Measurements from ENCODE around the gene CUEDC2. TPM values are rescaled to one million over a fixed set of nuclear protein-coding genes. Genes with fewer than 3 reads are reported as not detected.

The CUEDC2 gene
- total RNA-seq, 1 experiment from 2014 or later: 40.2 TPM

- H3K36me3 Mint-ChIP-seq: peaks cover 6% of the 10 kb centered on the region; the same call in 1 of the 2 replicates
- TF ChIP-seq MAX (CRISPR knock-in tag; IDR thresholded peaks at IDR 0.05): no peak
- TF ChIP-seq RELA (CRISPR knock-in tag; IDR thresholded peaks at IDR 0.05; ENCODE audit: borderline replicate concordance): no peak
- TF ChIP-seq ETV6 (CRISPR knock-in tag; IDR thresholded peaks at IDR 0.05): no peak
- TF ChIP-seq ZNF232 (CRISPR knock-in tag; IDR thresholded peaks at IDR 0.05): no peak
- TF ChIP-seq, protein P1, sequence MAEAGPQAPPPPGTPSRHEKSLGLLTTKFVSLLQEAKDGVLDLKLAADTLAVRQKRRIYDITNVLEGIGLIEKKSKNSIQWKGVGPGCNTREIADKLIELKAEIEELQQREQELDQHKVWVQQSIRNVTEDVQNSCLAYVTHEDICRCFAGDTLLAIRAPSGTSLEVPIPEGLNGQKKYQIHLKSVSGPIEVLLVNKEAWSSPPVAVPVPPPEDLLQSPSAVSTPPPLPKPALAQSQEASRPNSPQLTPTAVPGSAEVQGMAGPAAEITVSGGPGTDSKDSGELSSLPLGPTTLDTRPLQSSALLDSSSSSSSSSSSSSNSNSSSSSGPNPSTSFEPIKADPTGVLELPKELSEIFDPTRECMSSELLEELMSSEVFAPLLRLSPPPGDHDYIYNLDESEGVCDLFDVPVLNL (CRISPR knock-in tag; IDR thresholded peaks at IDR 0.05; ENCODE audit: borderline replicate concordance, low read depth): no peak
- no peak for TF ChIP-seq ZNF138 (CRISPR knock-in tag; conservative IDR thresholded peaks at IDR 0.05)
- no peak for TF ChIP-seq ZNF121 (CRISPR knock-in tag; IDR thresholded peaks at IDR 0.05)
- TF ChIP-seq IRF1 (CRISPR knock-in tag; IDR thresholded peaks at IDR 0.05): no peak
- no peak for TF ChIP-seq MYBL2 (CRISPR knock-in tag; IDR thresholded peaks at IDR 0.05)
- TF ChIP-seq ZNF281 (CRISPR knock-in tag; IDR thresholded peaks at IDR 0.05): no peak
- no peak for TF ChIP-seq OVOL2 (CRISPR knock-in tag; IDR thresholded peaks at IDR 0.05; ENCODE audit: borderline replicate concordance)
- TF ChIP-seq TEAD1 (CRISPR knock-in tag; IDR thresholded peaks at IDR 0.05): no peak
- no peak for TF ChIP-seq PRRX2 (CRISPR knock-in tag; IDR thresholded peaks at IDR 0.05)
- TF ChIP-seq EMX1 (CRISPR knock-in tag; IDR thresholded peaks at IDR 0.05): no peak
- no peak for TF ChIP-seq NR1H2 (CRISPR knock-in tag; IDR thresholded peaks at IDR 0.05)
- TF ChIP-seq SMAD3 (CRISPR knock-in tag; IDR thresholded peaks at IDR 0.05; ENCODE audit: borderline replicate concordance): no peak
- no peak for TF ChIP-seq GTF2I (CRISPR knock-in tag; conservative IDR thresholded peaks at IDR 0.05)
- no peak for TF ChIP-seq ESRRA (CRISPR knock-in tag; IDR thresholded peaks at IDR 0.05; ENCODE audit: borderline replicate concordance)
- no peak overlapping the region for H3K4me3 Mint-ChIP-seq
- no peaks in the 10 kb centered on the region for H3K27me3 Mint-ChIP-seq (ENCODE audit: low read depth)
- no peak overlapping the region for H3K27ac Mint-ChIP-seq
- POLR2A ChIA-PET: no interaction called here
- ATAC-seq (no peak), DNase-seq (ENCODE audit: low spot score) (no peak)
- H3K4me1 Mint-ChIP-seq: peaks cover 10% of the 10 kb centered on the region
- CTCF ChIA-PET: interaction anchor here (1.4 kb wide), 1 partner anchor 18 kb away, joined by 3 read pairs; the partner anchor contains the start of gene C10orf95
- no peaks in the 10 kb centered on the region for H3K9me3 Mint-ChIP-seq
These were observed 36.3 kb upstream of the CUEDC2 start for GRCh38 chr10:102468683-102469082.

DNA sequence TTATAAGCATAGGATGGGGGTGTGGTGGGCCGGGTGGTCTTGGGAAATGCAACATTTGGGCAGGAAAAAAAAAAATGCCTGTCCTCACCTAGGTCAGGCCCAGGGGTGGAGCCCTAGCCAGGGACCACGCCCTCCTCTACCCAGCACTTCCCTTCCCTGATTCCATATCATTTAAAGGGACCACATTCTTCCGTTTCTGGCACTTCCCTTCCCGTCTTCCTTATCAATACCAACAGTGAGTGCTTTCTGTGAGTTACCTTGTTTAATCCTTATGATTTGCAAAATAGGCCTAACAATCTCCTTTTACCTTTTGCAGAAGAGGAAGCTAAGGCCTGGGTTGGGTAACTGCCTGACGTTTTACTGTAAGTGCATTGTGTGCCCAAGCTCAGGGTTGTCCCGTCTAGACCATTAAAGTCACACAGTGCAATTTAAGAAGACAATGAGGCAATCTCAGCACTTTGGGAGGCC, 35.6 kb upstream of the CUEDC2 start:
- H3K4me3 Mint-ChIP-seq: no peak overlapping the region
- H3K9me3 Mint-ChIP-seq: no peaks in the 10 kb centered on the region
- no peaks in the 10 kb centered on the region for H3K27me3 Mint-ChIP-seq (ENCODE audit: low read depth)
- TF ChIP-seq, protein P2, sequence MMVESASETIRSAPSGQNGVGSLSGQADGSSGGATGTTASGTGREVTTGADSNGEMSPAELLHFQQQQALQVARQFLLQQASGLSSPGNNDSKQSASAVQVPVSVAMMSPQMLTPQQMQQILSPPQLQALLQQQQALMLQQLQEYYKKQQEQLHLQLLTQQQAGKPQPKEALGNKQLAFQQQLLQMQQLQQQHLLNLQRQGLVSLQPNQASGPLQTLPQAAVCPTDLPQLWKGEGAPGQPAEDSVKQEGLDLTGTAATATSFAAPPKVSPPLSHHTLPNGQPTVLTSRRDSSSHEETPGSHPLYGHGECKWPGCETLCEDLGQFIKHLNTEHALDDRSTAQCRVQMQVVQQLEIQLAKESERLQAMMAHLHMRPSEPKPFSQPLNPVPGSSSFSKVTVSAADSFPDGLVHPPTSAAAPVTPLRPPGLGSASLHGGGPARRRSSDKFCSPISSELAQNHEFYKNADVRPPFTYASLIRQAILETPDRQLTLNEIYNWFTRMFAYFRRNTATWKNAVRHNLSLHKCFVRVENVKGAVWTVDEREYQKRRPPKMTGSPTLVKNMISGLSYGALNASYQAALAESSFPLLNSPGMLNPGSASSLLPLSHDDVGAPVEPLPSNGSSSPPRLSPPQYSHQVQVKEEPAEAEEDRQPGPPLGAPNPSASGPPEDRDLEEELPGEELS (CRISPR knock-in tag; IDR thresholded peaks at IDR 0.05): no peak
- TF ChIP-seq ZNF232 (CRISPR knock-in tag; IDR thresholded peaks at IDR 0.05): no peak
- TF ChIP-seq SOX15 (CRISPR knock-in tag; IDR thresholded peaks at IDR 0.05): no peak
- no peak for TF ChIP-seq FOXK1 (CRISPR knock-in tag; IDR thresholded peaks at IDR 0.05)
- ATAC-seq (no peak), DNase-seq (ENCODE audit: low spot score) (no peak)
- peaks cover 6% of the 10 kb centered on the region; the same call in 1 of the 2 replicates for H3K36me3 Mint-ChIP-seq
- ChIA-PET CTCF (interaction anchor here (1.4 kb wide), 1 partner anchor 17 kb away, joined by 3 read pairs; the partner anchor contains the start of gene C10orf95), POLR2A (no interaction called here)
- peaks cover 17% of the 10 kb centered on the region for H3K4me1 Mint-ChIP-seq
- no peak overlapping the region for H3K27ac Mint-ChIP-seq

Measured in WTC11 (cell line).